ENCODE data around the gene EMC6.
"Not testable (repeated sequence)": the region's sequence is repeated elsewhere in the genome, so short reads cannot be mapped to it uniquely, and the experiment has no call there.

Gene EMC6

GRCh38 chr17:3682033-3682432 is 13.4 kb downstream of the EMC6 start:
- no peak for DNase-seq

- no peak for DNase-seq
These were observed 14.5 kb downstream of the EMC6 start for GRCh38 chr17:3683054-3683511.

- DNase-seq, result no peak
These were observed 16.6 kb downstream of the EMC6 start for GRCh38 chr17:3685174-3685573.

GRCh38 chr17:3688027-3688553 is 19.5 kb downstream of the EMC6 start:
- DNase-seq, result no peak

GRCh38 chr17:3688852-3689261 is 20.2 kb downstream of the EMC6 start:
- DNase-seq, result no peak

DNA sequence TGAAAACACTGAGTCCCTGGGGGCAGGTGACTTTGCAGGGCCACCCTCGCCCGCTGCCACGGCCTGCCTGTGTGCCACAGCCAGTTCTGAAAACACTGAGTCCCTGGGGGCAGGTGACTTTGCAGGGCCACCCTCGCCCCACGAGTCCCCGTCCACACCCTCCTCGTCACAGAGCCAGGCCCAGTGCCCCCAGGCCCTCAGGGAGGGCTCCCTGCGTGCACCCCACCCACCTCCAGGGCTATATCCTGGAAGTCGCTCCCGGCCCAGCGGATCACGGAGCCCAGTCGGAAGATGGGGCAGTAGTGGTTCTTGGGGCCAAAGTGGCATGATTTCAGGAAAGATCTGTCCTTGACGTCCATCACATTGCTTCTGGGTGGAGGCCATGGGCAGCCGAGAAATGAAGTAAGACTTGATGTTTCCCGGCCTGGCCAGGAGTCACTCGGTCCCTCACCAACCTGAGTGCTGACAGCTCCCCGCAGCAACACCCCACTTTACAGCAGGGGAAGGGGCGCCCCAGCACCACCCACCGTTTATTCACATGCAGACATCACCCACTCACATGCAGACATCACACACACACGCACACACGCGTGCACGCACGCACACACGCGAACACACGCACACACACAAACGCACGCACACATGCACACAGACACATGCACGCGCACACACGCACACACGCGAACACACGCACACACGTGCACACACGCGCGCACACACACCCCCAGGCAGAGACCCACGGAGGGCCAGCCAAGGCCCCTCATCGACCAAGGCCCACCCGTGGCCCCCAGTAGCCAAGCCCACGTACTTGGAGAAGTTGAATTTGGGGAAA is 20.9 kb downstream of the EMC6 start:
- no peak for DNase-seq

GRCh38 chr17:3690094-3690715 is 21.6 kb downstream of the EMC6 start:
- DNase-seq, result no peak

DNA sequence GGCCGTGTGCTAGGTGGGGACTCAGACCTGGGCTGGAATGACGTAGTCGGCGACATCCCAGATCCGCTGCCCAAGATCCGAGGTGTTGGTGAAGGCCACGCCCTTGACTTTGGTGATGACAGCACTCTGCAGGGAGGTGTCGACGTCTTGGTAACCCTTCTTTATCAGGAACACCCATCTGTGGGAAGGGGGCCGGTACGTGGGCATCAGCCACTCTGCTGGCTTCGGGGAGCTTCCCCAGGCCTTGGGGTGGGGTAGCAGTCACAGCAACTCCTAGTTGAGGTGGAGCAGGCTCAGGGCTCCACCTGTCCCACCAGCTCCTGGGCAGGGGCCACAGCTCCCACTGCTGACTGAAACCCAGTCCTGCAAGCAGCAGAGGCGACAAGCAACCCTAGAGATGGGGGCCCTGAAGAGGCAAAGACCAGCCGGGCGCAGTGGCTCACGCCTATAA is 23.0 kb downstream of the EMC6 start:
- DNase-seq, result no peak

DNA sequence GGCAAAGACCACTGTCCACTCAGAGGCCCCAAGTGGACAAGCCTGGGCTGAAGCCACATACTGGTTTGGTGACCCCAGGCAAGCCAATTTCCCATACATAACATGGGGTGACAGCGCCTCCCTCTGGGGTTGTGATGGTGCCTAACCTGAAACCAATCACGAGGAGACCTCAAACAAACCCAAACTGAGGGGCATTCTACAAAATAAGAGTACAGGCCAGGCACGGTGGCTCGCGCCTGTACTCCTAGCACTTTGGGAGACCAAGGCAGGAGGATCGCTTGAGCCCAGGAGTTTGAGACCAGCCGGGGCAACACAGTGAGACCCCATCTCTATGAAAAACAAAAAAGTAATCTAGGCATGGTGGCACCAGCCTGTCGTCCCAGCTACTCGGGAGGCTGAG is 23.7 kb downstream of the EMC6 start:
- DNase-seq, result no peak

- no peak for DNase-seq
These were observed 24.5 kb downstream of the EMC6 start for GRCh38 chr17:3693141-3693540.

- no peak for DNase-seq
These were observed 25.2 kb downstream of the EMC6 start for GRCh38 chr17:3693829-3694231.

DNA sequence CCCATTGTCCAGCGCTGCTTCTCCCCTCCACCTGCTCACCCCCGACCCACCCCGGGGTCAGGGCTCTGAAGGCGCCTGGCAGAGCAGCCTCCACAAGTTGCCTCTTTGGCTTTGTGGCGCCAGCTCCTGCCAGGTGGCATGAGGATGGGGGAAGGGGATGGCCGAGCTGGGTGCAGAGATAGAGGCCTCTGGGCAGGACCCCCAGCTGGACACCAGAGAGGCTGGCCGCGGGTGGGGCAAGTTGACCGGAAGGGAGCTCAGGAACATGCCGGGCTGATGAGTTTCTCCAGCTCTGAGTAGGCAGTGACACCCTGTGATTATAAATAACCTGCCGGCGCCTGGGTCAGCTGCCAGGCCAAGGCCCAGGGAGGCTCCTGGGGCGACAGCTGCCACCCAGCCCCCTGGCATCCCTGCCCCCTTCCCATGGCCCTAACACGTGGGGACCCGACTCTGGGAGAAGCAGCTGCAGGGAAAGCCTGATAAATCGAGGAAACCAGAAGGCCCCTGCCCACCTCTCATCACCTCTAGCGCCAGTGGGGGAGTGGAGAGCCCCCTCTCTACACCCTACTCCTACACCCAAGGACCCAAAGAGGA is 26.6 kb downstream of the EMC6 start:
- no peak for DNase-seq

GRCh38 chr17:3695723-3696411 is 27.3 kb downstream of the EMC6 start, which contains the start of gene P2RX5:
TSS of gene P2RX5 (minus strand) at chr17:3696155. CDS start at chr17:3696005, 150 bp downstream.
- DNase-seq, result no peak

DNA sequence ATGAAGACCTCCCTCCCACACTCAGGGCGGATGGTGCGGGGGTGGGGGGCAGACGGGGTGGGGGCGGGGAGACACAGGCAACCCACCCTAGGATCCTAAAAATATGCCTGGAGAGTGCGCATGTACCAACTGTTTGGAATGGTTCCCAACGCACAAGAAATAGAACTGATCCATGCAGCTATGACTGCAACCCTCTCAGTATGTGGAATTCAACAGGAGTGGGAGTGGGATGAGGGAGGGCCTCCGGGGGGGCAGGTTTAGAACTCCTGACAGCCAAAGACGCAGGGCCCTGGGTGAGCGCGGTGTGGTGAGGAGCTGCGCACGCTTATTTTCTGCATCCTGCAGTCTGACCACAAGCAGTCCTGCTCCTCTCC is 28.5 kb downstream of the EMC6 start:
- DNase-seq, result no peak

DNA sequence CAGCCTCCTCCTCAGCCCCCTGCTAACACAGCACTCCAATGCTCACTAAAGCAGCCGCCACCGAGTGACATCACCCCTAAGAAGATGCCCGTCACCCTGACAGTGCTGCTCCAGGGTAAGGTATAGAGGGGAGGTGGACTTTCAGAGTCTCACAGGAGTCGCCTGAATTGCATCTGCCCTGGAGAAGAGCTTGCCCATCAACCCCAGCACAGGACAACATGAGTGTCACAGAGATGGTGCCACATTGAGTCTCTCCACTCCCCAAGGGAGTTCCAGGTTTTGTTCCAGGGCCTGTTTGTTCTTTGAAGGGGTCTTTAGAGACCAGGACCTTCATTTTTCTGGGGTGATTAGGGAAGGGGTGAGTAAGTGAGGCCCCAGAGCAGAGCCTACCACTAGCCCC is 29.5 kb downstream of the EMC6 start:
- no peak for DNase-seq

- no peak for DNase-seq
These were observed 31.3 kb downstream of the EMC6 start for GRCh38 chr17:3699951-3700350.

GRCh38 chr17:3702041-3702539 is 33.5 kb downstream of the EMC6 start:
- DNase-seq, result not testable (repeated sequence)

DNA sequence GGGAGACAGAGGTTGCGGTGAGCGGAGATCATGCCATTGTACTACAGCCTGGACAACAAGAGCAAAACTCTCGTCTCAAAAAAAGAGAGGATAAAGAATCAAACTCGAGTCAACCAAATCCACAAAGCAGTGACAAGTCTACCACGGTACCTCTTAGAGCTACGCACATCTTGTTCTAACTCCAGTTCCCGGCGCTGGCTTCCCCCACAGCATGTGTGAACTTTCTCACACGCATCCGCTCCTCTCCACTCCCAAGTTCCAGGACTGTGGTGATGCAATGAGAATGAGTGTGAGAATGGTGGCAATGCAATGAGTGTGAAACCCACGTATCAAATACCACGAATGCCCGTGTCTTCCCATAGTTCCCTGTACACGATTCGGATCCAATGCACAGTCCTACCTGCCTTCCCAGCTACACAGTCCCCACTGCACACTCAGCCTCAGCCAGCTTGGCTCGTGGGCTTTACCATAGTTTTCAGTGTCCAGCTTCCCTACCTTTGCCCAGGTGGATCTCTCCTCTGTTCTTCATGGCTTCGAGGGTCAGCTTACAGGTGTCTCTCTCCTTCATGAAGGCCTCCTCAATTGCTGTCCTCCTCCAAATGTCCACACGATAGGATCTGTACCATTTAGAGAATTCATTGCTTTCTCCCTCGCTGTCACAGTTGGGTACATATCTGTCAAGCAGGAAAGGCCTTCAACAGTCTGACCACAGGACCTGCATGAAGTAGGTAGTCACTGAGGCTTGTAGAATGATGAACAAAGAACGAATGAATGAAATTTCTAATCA is 36.5 kb downstream of the EMC6 start:
- DNase-seq, result no peak

GRCh38 chr17:3705718-3705984 is 37.0 kb downstream of the EMC6 start:
- DNase-seq, result not testable (repeated sequence)

DNA sequence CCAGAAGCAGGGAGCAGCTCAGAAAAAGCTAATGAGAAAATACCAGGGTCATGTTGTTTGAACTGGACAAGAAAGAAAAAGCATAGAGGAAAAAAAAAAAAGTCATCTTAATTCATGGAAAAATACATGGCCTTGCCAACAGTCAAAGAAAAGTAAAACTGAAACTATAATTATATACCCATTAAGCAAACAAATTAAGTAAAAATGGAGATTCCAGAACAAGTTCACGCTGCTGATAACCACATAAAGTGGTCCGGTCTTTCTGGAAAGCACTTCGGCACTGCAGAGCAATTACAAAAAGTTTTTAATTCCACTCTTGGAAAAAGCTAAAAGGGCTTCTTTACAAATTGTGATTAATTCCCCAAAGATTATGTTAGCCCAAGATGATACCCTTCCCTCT is 39.8 kb downstream of the EMC6 start:
- no peak for DNase-seq

DNA sequence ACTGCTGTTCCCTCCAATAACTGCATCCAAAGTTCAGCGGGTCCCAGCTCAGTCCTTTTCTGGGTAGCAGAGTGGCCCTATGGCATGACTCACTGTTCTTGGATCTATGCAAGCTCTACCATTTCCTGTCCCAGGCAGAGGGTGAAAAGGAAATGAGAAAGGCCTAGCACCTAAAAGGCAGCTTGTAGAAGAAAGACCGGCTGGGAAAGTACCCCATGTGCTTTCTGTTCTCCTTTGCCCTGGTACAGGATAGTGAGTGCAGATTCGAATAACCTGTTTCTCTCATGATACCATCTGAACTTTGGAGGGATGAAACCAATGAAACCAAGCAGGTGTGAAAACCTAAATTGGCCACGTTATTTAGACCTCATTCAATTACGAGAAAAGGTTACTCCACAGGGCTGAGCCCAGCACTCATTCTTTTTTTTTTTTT is 42.4 kb downstream of the EMC6 start:
- DNase-seq, result no peak

DNA sequence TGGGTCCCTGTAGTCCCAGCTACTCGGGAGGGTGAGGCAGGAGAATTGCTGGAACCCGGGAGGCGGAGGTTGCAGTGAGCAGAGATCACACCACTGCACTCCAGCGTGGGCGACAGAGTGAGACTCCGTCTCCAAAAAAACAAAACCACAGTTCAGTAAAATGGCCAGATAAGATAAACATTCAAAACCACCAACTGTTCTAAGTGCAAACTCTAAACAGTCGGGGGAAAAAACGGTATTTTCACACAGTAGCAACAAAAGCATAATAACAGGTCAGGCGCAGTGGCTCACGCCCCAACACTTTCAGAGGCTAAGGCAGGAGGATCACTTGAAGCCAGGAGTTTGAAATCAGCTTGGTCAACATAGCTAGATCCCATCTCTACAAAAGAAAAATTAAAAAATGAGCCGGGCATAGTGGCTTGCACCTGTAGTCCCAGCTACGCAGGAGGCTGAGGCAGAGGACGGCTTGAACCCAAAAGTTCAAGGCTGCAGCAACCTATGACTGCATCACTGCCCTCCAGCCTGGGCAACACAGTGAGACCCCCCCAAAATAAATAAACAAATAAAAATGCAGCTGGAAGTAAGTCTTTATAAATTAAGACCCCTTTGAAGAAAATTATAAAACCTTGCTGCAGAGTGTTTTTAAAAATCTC is 44.3 kb downstream of the EMC6 start:
- no peak for DNase-seq
